ENCODE measurements around the gene RPS2.
A peak's percentile ranks its signal among the peaks of the same experiment; 100 is the strongest.

Gene RPS2

DNA sequence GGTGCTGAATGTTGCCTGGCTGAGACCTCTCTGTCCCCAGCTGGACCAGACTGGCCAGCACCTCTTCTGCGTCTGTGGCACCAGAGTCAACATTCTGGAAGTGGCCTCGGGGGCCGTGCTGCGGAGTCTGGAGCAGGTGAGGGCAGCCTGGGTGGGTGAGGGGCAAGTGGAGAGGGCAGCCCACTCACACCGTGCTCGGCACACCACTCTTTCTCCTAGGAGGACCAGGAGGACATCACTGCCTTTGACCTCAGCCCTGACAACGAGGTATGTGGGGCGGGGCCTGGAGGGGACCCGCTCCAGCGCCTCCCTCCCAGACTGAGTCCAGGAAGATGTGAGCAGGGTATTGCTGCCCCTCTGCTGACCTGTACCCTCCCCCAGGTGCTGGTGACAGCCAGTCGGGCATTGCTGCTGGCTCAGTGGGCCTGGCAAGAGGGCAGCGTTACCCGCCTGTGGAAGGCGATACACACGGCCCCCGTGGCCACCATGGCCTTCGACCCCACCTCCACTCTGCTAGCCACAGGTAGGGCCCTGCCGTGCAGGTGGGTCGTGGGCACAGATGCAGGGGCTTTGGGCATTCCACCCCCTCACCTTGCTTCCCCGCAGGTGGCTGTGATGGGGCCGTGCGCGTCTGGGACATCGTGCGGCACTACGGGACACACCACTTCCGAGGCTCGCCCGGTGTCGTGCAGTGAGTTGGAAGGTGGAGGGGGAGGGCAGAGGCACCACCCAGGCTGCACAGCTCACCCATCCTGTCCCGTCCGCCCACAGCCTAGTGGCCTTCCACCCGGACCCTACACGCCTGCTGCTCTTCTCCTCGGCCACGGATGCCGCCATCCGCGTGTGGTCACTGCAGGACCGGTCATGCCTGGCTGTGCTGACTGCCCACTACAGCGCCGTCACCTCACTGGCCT lies 9.8 kb upstream of the RPS2 start:
- TF ChIP-seq, protein P1, sequence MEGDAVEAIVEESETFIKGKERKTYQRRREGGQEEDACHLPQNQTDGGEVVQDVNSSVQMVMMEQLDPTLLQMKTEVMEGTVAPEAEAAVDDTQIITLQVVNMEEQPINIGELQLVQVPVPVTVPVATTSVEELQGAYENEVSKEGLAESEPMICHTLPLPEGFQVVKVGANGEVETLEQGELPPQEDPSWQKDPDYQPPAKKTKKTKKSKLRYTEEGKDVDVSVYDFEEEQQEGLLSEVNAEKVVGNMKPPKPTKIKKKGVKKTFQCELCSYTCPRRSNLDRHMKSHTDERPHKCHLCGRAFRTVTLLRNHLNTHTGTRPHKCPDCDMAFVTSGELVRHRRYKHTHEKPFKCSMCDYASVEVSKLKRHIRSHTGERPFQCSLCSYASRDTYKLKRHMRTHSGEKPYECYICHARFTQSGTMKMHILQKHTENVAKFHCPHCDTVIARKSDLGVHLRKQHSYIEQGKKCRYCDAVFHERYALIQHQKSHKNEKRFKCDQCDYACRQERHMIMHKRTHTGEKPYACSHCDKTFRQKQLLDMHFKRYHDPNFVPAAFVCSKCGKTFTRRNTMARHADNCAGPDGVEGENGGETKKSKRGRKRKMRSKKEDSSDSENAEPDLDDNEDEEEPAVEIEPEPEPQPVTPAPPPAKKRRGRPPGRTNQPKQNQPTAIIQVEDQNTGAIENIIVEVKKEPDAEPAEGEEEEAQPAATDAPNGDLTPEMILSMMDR (conservative IDR thresholded peaks at IDR 0.05; ENCODE audit: low read depth, low read length): no peak
- no peak for DNase-seq (ENCODE audit: low read depth)
- no peak overlapping the region for H3K4me3 ChIP-seq (ENCODE audit: low read depth, low read length)

DNA sequence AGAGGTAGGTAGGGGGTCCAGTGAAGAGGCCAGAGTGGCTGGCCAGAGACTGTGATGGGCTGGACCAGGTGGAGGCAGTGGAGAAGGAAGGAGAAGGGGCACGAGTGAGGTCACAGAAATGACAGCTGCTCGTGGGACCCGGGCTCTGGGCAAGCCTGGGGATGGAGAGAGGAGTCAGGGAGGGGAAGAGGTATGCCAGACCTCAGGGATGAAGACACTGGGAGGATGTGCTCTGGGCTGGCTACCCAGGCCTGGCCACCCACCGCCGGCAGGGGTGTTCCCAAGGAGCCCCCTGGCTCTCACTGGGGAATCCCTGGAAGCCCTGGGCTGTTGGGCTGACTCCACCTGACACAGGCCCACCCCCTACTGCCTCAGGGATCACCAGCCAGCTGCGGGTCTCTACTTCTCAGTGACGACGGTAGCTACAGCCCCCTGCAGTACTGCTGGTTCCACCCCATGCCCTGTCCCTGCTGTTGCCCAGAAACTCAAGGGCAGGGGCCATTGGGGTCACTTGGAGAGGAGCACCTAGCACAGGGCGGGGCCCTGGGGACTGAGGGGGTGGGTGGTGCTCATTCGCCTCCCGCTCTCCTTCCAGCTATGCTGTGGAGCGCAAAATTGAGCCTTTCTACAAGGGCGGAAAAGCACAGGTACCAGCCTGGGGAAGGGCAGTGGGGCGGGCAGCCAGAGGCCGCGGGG lies 9.0 kb upstream of the RPS2 start:
- TF ChIP-seq, protein P1 (conservative IDR thresholded peaks at IDR 0.05; ENCODE audit: low read depth, low read length): no peak
- no peak overlapping the region for H3K4me3 ChIP-seq (ENCODE audit: low read depth, low read length)

DNA sequence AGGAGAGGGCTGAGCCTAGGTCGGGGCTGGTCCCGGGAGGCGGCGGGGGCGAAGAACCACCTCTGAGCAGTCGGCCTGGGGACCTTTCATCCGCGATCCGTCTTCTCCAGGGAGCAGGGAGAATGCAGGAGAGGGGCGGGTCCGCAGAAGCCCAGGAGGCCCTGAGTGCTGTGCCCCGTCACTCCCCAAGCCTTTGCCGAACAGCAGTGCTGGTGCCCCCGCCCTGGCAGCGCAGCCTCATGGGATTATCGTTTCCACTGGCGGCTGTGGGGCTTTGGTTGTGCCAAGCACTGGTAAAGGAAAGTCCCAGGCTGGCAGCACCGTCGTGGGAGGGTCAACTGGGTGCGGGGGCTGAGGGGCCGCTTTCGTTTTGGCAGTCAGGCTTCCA lies 7.9 kb upstream of the RPS2 start:
- TF ChIP-seq, protein P1 (conservative IDR thresholded peaks at IDR 0.05; ENCODE audit: low read depth, low read length): no peak
- peak overlapping the region; percentile 92 for H3K4me3 ChIP-seq (ENCODE audit: low read depth, low read length)
- DNase-seq (ENCODE audit: low read depth): peak; percentile 26

More for the DNA sequence above, 9.0 kb upstream of the RPS2 start:
- no peak for DNase-seq (ENCODE audit: low read depth)

DNA sequence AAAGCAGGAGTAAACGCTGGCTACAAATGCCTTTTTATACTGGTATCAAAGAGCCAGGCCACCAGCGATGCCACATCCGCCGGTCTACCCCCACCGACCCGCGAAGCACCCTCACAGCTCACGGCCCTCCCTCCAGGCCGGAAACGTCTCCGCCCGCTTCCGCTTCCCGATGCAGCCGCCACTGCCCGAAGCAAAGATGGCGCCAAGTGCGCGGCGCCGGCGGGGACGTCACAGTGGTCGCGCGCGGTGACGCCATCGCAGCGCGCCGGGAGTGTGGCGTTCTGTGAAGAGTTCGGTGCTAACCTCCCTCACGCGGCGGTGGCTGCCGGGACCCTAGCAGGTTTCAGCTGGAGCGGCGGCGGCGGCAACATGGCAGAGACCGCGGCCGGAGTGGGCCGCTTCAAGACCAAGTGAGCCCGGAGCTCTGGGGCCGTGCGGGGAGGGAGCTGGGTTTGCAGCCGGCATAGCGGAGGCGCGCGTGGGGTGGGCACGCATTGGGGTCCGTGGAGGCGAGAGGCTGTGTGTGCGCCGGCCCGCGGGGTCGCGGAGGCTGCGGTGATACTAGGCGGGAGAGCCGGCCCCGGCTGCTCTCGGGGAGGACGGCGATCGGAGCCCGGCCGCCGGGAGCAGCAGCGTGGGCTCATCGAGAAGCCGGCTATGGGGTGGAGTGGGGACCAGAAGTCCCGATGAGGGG lies 7.3 kb upstream of the RPS2 start, which contains the start of gene TBL3:
Gene TBL3 (plus strand): TSS at position 258 of the 694 bp plus-strand sequence. CDS start 112 bp downstream, at position 370.
- DNase-seq (ENCODE audit: low read depth): peak; percentile 94
- H3K4me3 ChIP-seq (ENCODE audit: low read depth, low read length): peak within 1 kb of the TSS; percentile 92
- TF ChIP-seq, protein P1 (conservative IDR thresholded peaks at IDR 0.05; ENCODE audit: low read depth, low read length): no peak

DNA sequence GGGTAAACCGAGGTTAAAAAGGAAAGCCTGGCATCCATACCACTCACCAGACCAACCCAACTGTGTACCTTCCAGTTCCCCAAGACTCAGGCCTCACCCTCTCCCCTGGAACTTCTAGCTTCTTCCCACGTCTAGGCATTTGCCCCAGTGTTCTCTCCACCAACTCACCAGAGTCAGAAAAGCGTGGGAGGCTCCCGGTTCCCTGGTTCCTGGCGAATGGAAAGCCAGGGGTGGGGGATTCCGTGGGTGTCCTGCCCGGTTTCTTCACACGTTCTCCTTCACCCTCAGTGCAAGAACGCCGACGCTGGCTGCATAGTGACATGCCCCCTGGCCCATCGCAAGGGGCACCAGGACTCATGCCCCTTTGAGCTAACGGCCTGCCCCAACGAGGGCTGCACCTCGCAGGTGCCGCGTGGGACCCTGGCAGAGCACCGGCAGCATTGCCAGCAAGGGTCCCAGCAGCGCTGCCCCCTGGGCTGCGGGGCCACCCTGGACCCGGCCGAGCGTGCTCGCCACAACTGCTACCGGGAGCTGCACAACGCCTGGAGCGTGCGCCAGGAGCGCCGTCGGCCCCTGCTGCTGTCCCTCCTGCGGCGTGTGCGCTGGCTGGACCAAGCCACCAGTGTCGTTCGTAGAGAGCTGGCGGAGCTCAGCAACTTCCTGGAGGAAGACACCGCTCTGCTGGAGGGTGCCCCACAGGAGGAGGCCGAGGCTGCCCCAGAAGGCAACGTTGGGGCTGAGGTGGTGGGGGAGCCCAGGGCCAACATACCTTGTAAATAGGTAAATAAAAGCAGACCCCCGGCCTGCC lies 3.7 kb upstream of the RPS2 start:
- DNase-seq (ENCODE audit: low read depth): no peak
- H3K4me3 ChIP-seq (ENCODE audit: low read depth, low read length): no peak overlapping the region
- TF ChIP-seq, protein P1 (conservative IDR thresholded peaks at IDR 0.05; ENCODE audit: low read depth, low read length): no peak

DNA sequence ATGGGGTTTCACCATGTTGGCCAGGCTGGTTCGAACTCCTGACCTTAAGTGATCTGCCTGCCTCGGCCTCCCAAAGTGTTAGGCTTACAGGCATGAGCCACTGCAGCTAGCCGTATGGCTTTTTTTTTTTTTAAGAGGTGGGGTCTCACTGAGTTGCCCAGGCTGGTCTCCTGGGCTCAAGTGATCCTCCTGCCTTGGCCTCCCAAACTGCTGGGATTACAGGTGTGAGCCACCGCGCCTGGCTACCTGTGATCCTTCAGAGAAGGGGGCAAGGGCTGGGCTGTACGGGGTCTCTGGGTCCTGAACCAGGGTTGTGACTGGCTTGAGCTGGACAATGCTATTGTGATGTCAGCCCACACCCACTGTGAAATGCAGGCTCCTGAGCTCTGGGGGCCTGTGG lies 1.8 kb upstream of the RPS2 start, which contains the start of gene RNF151:
Gene RNF151 (plus strand): TSS at position 397 of the 400 bp plus-strand sequence. CDS start 26 bp downstream, outside the sequence.
- no peak for DNase-seq (ENCODE audit: low read depth)
- peak within 1 kb of the TSS; percentile 95 for H3K4me3 ChIP-seq (ENCODE audit: low read depth, low read length)
- TF ChIP-seq, protein P1 (conservative IDR thresholded peaks at IDR 0.05; ENCODE audit: low read depth, low read length): no peak

Data from choroid plexus epithelial cell (primary cell).